ENCODE data around the gene LBHD2. TPM values are rescaled to one million over a fixed set of nuclear protein-coding genes. Genes with fewer than 3 reads are reported as not detected.
A peak's percentile ranks its signal among the peaks of the same experiment; 100 is the strongest.

Gene LBHD2
- total and polyA plus RNA-seq, 2 of the 13 experiments (the other 11 are each of a cell fraction or from before 2014, with no cell fraction given): 0.67 to 1.00 TPM

DNA sequence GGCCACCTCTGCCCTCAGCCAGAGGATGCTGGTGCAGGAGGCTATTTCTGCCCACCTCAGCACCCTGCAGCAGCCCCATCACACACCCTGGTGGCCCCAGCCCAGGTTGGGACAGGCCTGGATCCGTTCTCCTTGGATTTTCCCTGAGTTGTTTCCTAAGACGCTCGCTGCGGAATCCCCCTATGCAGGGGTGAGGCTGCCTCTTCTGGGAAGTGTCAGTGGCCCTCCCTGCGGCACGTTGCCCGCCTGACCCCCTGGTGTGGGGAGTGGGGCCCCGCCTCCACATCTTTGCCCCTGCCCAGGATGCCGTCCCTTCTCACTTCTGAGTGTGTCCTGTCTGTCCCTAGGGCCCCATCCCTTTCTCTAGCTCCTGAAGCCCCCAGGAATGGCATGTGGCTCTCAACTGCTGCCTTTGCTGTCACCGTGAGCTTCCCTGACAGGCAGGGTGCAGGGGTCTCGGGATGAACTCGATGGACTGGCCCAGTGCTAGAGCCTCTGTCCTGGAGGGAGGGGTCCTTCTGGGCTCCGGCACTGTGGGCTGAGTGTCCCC, 9.9 kb downstream of the LBHD2 start (continued):
- TF ChIP-seq SSRP1 (CRISPR knock-in tag; IDR thresholded peaks at IDR 0.05) (0 out of 2 replicates have a peak, but pooled peaks have one; percentile 9), EP300 (IDR thresholded peaks at IDR 0.05; ENCODE audit: low read depth in 2 of 2, low read length in 2 of 2) (0 out of 4 replicates have a peak, but pooled peaks of 1 of the 2 experiments have one; percentile 33), EP300 (CRISPR knock-in tag; IDR thresholded peaks at IDR 0.05; ENCODE audit: borderline replicate concordance) (no peak), HNRNPLL (IDR thresholded peaks at IDR 0.05; ENCODE audit: low read depth, low read length, poor library complexity, severe bottlenecking) (peak; percentile 6), PAWR (CRISPR knock-in tag; IDR thresholded peaks at IDR 0.05; ENCODE audit: borderline replicate concordance) (0 out of 2 replicates have a peak, but pooled peaks have one; percentile 70), PTBP1 (IDR thresholded peaks at IDR 0.05; ENCODE audit: low read depth, low read length, poor library complexity, severe bottlenecking) (no peak), TGIF2 (CRISPR knock-in tag; IDR thresholded peaks at IDR 0.05) (0 out of 2 replicates have a peak, but pooled peaks have one; percentile 15), ZSCAN25 (CRISPR knock-in tag; IDR thresholded peaks at IDR 0.05) (peak; percentile 98), AGO2 (optimal IDR thresholded peaks at IDR 0.05; ENCODE audit: low read depth, low read length) (no peak), HOXD1 (CRISPR knock-in tag; IDR thresholded peaks at IDR 0.05) (0 out of 2 replicates have a peak, but pooled peaks have one; percentile 1), ZNF83 (CRISPR knock-in tag; IDR thresholded peaks at IDR 0.05; ENCODE audit: borderline replicate concordance) (peak; percentile 54; the same call in 1 of the 2 replicates), ZNF749 (CRISPR knock-in tag; IDR thresholded peaks at IDR 0.05; ENCODE audit: borderline replicate concordance) (0 out of 2 replicates have a peak, but pooled peaks have one; percentile 2), XRCC5 (optimal IDR thresholded peaks at IDR 0.05; ENCODE audit: low read length) (peak; percentile 3), NRL (CRISPR knock-in tag; IDR thresholded peaks at IDR 0.05; ENCODE audit: borderline replicate concordance) (0 out of 2 replicates have a peak, but pooled peaks have one; percentile 6), ZNF841 (CRISPR knock-in tag; IDR thresholded peaks at IDR 0.05; ENCODE audit: borderline replicate concordance) (no peak), DDIT3 (CRISPR knock-in tag; IDR thresholded peaks at IDR 0.05) (no peak)
